Measurements from ENCODE around the gene PAX8.

Gene PAX8

GRCh38 chr2:113180131-113180946, 98.4 kb downstream of the PAX8 start:
- TF ChIP-seq CTCF (conservative IDR thresholded peaks at IDR 0.05; ENCODE audit: low read depth): no peak
- DNase-seq (ENCODE audit: low spot score): no peak
- ChIA-PET POLR2A (ENCODE audit: low non-redundant PET) (no interaction called here), CTCF (interaction anchor here (0.6 to 2.0 kb wide), 3 partner anchors 19 to 210 kb away, joined by 3 to 6 read pairs (median 4); no protein-coding TSS in a partner anchor)
- H3K27ac ChIP-seq: no peak overlapping the region

GRCh38 chr2:113179446-113180045, 99.2 kb downstream of the PAX8 start:
- DNase-seq (ENCODE audit: low spot score): no peak
- H3K27ac ChIP-seq: no peak overlapping the region
- POLR2A ChIA-PET (ENCODE audit: low non-redundant PET): no interaction called here
- CTCF ChIA-PET: no interaction called here
- TF ChIP-seq CTCF (conservative IDR thresholded peaks at IDR 0.05; ENCODE audit: low read depth): no peak

GRCh38 chr2:113178891-113179290, 99.8 kb downstream of the PAX8 start:
- no peak overlapping the region for H3K27ac ChIP-seq
- TF ChIP-seq CTCF (conservative IDR thresholded peaks at IDR 0.05; ENCODE audit: low read depth): no peak
- POLR2A ChIA-PET (ENCODE audit: low non-redundant PET): interaction anchor here (0.5 kb wide), 1 partner anchor 20 kb away, joined by 4 read pairs; no protein-coding TSS in a partner anchor
- CTCF ChIA-PET: no interaction called here
- no peak for DNase-seq (ENCODE audit: low spot score)

- no peak overlapping the region for H3K27ac ChIP-seq
- ChIA-PET POLR2A (ENCODE audit: low non-redundant PET) (interaction anchor here (0.5 kb wide), 1 partner anchor 21 kb away, joined by 4 read pairs; no protein-coding TSS in a partner anchor), CTCF (no interaction called here)
- DNase-seq (ENCODE audit: low spot score): no peak
- TF ChIP-seq CTCF (conservative IDR thresholded peaks at IDR 0.05; ENCODE audit: low read depth): no peak
Observed at GRCh38 chr2:113178069-113178746, 100.5 kb downstream of the PAX8 start.

- ChIA-PET POLR2A (ENCODE audit: low non-redundant PET) (no interaction called here), CTCF (no interaction called here)
- TF ChIP-seq CTCF (conservative IDR thresholded peaks at IDR 0.05; ENCODE audit: low read depth): no peak
- no peak overlapping the region for H3K27ac ChIP-seq
- no peak for DNase-seq (ENCODE audit: low spot score)
Observed at GRCh38 chr2:113176696-113177355, 101.9 kb downstream of the PAX8 start.
